ENCODE measurements around the gene IL37.

DNA sequence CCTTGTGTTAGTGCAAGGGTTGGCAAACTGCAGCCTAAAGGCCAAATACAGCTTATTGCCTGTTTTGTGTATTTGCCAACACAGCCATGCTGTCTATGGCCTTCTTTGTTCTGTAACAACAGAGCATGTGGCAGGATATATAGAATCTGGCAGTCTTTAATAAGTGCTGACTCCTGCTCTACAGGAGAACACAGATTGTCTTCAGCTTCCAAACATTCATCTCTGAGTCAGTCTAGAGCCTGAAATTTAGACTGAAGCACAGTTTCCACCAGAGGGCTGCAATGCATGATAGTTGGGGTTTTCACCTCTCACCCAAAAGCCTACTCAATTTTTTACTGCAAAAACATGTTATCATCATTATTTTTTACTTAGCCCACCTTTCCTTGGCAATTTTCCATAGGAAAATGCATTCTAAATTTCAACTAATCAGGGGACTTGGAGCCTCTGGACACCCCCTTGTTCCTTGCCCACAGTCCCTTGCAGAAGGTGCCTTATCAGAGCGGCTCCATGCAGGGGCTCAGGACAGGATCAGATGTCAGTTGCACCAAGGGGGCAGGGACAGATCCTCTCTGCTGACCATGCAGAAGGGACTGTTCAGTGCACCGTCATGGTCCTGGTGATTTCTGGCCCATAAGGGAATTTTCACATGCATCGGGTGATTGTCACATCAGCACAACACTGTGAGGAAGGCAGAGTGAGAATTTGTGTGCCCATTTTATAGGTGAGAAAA, 12.4 kb downstream of the IL37 start:
- no peak for TF ChIP-seq POLR2A (IDR thresholded peaks at IDR 0.05)
- TF ChIP-seq, protein P1, sequence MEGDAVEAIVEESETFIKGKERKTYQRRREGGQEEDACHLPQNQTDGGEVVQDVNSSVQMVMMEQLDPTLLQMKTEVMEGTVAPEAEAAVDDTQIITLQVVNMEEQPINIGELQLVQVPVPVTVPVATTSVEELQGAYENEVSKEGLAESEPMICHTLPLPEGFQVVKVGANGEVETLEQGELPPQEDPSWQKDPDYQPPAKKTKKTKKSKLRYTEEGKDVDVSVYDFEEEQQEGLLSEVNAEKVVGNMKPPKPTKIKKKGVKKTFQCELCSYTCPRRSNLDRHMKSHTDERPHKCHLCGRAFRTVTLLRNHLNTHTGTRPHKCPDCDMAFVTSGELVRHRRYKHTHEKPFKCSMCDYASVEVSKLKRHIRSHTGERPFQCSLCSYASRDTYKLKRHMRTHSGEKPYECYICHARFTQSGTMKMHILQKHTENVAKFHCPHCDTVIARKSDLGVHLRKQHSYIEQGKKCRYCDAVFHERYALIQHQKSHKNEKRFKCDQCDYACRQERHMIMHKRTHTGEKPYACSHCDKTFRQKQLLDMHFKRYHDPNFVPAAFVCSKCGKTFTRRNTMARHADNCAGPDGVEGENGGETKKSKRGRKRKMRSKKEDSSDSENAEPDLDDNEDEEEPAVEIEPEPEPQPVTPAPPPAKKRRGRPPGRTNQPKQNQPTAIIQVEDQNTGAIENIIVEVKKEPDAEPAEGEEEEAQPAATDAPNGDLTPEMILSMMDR (IDR thresholded peaks at IDR 0.05): no peak
- TF ChIP-seq POLR2AphosphoS5 (IDR thresholded peaks at IDR 0.05): no peak

Data from gastroesophageal sphincter (tissue), 3 donors.